Tibial nerve (tissue), 4 donors: ENCODE data around the gene POLR3H. TPM values are rescaled to one million over a fixed set of nuclear protein-coding genes. Genes with fewer than 3 reads are reported as not detected.
A peak's percentile ranks its signal among the peaks of the same experiment; 100 is the strongest.

Experiments
- DNase-seq, 2 donors: peaks; one replicate each; pipeline ENCODE4 v3.0.0-alpha.2; 2019; ENCODE audit warnings: low spot score in 2 of 2
- H3K27ac ChIP-seq, 4 donors: fragments of 200-600 bp; sonication (generic) in 3 of 4; one replicate each; pipeline ENCODE4 v1.5.1; 2017 to 2019; ENCODE audit warnings: mild to moderate bottlenecking in 1 of 4
- H3K27me3 ChIP-seq, 2 donors: fragments of 200-600 bp; sonication (generic) in 1 of 2; one replicate each; pipeline versions ENCODE4 v1.5.1 to v1.6.0; 2017 to 2019
- H3K36me3 ChIP-seq, 3 donors: fragments of 200-600 bp; sonication (generic); one replicate each; pipeline ENCODE4 v1.5.1; 2018 to 2019
- H3K4me1 ChIP-seq, 4 donors: fragments of 200-600 bp; sonication (generic) in 3 of 4; one replicate each; pipeline ENCODE4 v1.5.1; 2017 to 2019
- H3K4me3 ChIP-seq, 4 donors: fragments of 200-600 bp; sonication (generic) in 3 of 4; one replicate each; pipeline ENCODE4 v1.5.1; 2017 to 2019; ENCODE audit warnings: mild to moderate bottlenecking in 1 of 4, moderate library complexity in 1 of 4
- H3K9me3 ChIP-seq, 4 donors: fragments of 200-600 bp; sonication (generic) in 3 of 4; one replicate each; pipeline ENCODE4 v1.5.1; 2017 to 2019
- EP300 ChIP-seq, 2 donors: sonication (generic); formaldehyde crosslinking; IDR thresholded peaks; one replicate each; pipeline ENCODE4 v1.6.1; 2017; ENCODE audit warnings: antibody characterized with exemption in 2 of 2, mild to moderate bottlenecking in 1 of 2
- POLR2A ChIP-seq, 2 donors: fragments of 450-650 bp; IDR thresholded peaks; one replicate each; pipeline ENCODE4 v1.6.1; 2017; ENCODE audit warnings: antibody characterized with exemption in 2 of 2, mild to moderate bottlenecking in 2 of 2, moderate library complexity in 2 of 2
- WGBS, 2 donors: methylation state at CpG; one replicate each; pipeline ENCODE4 v1.1.5; 2018; 5-methylcytosine and 5-hydroxymethylcytosine counted together
- total RNA-seq, 4 donors: library from RNA; depleted of rRNA; stranded (reverse); fragments of >200 nt; gene quantifications; one replicate each; pipeline ENCODE4 v1.1.0, GENCODE V29; 2016
- TF ChIP-seq, protein P1 (sequence below), 5 experiments: fragments of 200-600 bp in 3 of 5; fragments of 450-650 bp in 2 of 5; sonication (generic) in 3 of 5; IDR thresholded peaks; one replicate each; pipeline ENCODE4 v1.5.1; 2016 to 2019; ENCODE audit warnings: antibody characterized with exemption in 5 of 5, mild to moderate bottlenecking in 3 of 5, moderate library complexity in 2 of 5

The POLR3H gene
- total RNA-seq, 4 donors from 2014 or later, result 26.6 to 33.6 (median 27.5) TPM

DNA sequence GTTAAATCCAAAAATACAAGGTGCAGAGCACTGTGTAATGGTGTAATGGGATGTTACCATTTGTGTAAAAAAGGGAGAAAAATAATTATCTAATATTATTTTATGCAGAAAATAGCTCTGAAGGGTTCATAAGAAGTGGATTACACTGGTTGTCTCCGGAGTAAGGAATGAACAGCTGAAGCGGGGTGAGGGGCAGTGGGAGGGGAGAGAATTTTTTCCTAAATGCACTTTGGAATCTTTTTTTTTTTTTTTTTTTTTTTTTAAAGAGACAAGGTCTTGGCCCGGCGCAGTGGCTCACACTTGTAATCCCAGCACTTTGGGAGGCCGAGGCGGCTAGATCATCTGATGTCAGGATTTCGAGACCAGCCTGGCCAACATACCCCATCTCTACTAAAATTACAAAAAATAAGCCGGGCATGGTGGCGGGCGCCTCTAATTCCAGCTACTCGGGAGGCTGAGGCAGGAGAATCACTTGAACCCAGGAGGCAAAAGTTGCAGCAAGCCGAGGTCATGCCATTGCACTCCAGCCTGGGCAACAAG is 6.8 kb upstream of the POLR3H start:
- TF ChIP-seq EP300 (IDR thresholded peaks at IDR 0.05) (no peak), POLR2A (IDR thresholded peaks at IDR 0.05) (no peak)
- TF ChIP-seq, protein P1, sequence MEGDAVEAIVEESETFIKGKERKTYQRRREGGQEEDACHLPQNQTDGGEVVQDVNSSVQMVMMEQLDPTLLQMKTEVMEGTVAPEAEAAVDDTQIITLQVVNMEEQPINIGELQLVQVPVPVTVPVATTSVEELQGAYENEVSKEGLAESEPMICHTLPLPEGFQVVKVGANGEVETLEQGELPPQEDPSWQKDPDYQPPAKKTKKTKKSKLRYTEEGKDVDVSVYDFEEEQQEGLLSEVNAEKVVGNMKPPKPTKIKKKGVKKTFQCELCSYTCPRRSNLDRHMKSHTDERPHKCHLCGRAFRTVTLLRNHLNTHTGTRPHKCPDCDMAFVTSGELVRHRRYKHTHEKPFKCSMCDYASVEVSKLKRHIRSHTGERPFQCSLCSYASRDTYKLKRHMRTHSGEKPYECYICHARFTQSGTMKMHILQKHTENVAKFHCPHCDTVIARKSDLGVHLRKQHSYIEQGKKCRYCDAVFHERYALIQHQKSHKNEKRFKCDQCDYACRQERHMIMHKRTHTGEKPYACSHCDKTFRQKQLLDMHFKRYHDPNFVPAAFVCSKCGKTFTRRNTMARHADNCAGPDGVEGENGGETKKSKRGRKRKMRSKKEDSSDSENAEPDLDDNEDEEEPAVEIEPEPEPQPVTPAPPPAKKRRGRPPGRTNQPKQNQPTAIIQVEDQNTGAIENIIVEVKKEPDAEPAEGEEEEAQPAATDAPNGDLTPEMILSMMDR (IDR thresholded peaks at IDR 0.05), result no peak
- DNase-seq, result no peak
- 67 to 83% methylated on average over 12 of the region's 12 CpGs for WGBS, 2 donors
- H3K27ac ChIP-seq, result no peak overlapping the region
- no peaks in the 10 kb centered on the region for H3K27me3 ChIP-seq
- no peaks in the 10 kb centered on the region for H3K9me3 ChIP-seq
- H3K4me1 ChIP-seq, result no peaks in the 10 kb centered on the region
- H3K36me3 ChIP-seq, result no peaks in the 10 kb centered on the region
- H3K4me3 ChIP-seq, result no peak overlapping the region

- no peaks in the 10 kb centered on the region for H3K36me3 ChIP-seq
- DNase-seq, result no peak
- H3K9me3 ChIP-seq, result no peaks in the 10 kb centered on the region
- WGBS, 2 donors, result 88 to 96% methylated on average over 5 of the region's 5 CpGs
- H3K27me3 ChIP-seq, result no peaks in the 10 kb centered on the region
- H3K4me1 ChIP-seq, result peaks cover 0 to 9% (median 2%) of the 10 kb centered on the region in 4 donors
- no peak overlapping the region for H3K4me3 ChIP-seq
- H3K27ac ChIP-seq, result no peak overlapping the region
- TF ChIP-seq EP300 (IDR thresholded peaks at IDR 0.05) (no peak), POLR2A (IDR thresholded peaks at IDR 0.05) (no peak)
- TF ChIP-seq, protein P1 (IDR thresholded peaks at IDR 0.05), result no peak
Observed at GRCh38 chr22:41548830-41549211, 4.6 kb upstream of the POLR3H start.

- Histone ChIP-seq H3K27ac (peak overlapping the region; percentile 27 to 93 (median 76)), H3K9me3 (no peaks in the 10 kb centered on the region), H3K36me3 (peaks cover 0 to 9% (median 0%) of the 10 kb centered on the region in 3 donors), H3K4me1 (peaks cover 0 to 37% (median 14%) of the 10 kb centered on the region in 4 donors), H3K27me3 (no peaks in the 10 kb centered on the region), H3K4me3 (peak overlapping the region in 3 of 4 donors; percentile 84 to 96 (median 90))
- WGBS, 2 donors, result 19 to 22% methylated on average over 20 to 21 of the region's 21 CpGs
- no peak for TF ChIP-seq POLR2A (IDR thresholded peaks at IDR 0.05)
- TF ChIP-seq EP300 (IDR thresholded peaks at IDR 0.05), result peak; percentile 13 to 47
- TF ChIP-seq, protein P1 (IDR thresholded peaks at IDR 0.05), result no peak
- no peak for DNase-seq
Observed at GRCh38 chr22:41544671-41545476, 604 bp upstream of the POLR3H start.

GRCh38 chr22:41542224-41542623 is 2.0 kb downstream of the POLR3H start:
- H3K9me3 ChIP-seq, result no peaks in the 10 kb centered on the region
- H3K4me3 ChIP-seq, result no peak overlapping the region
- peaks cover 0 to 37% (median 14%) of the 10 kb centered on the region in 4 donors for H3K4me1 ChIP-seq
- no peaks in the 10 kb centered on the region for H3K27me3 ChIP-seq
- H3K36me3 ChIP-seq, result peaks cover 0 to 35% (median 0%) of the 10 kb centered on the region in 3 donors
- TF ChIP-seq EP300 (IDR thresholded peaks at IDR 0.05) (no peak), POLR2A (IDR thresholded peaks at IDR 0.05) (no peak)
- TF ChIP-seq, protein P1 (IDR thresholded peaks at IDR 0.05), result no peak
- WGBS, 2 donors, result 91 to 93% methylated on average over 4 of the region's 4 CpGs
- H3K27ac ChIP-seq, result peak overlapping the region in 1 of 4 donors; percentile 34
- DNase-seq, result no peak

DNA sequence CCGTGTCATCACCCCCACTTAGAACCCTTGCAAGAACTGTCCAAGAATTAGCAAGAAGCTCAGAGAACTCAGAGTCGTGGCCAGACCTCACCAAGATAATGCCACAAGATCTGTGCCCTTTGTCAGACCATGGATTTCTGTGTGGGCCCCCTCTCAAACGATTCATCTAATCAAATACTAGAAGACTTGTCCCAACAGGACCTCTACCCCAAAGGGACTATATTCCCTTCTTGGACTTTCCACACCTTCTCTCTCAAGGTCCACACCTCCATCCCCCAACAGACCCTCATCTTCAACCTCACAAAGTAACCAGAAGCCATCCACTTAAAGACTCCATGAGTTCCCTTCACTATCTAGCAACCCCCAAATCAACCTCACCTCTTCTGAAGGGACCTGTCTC is 2.8 kb downstream of the POLR3H start:
- Histone ChIP-seq H3K9me3 (no peaks in the 10 kb centered on the region), H3K27ac (no peak overlapping the region), H3K4me3 (no peak overlapping the region), H3K4me1 (peaks cover 0 to 37% (median 14%) of the 10 kb centered on the region in 4 donors), H3K27me3 (no peaks in the 10 kb centered on the region), H3K36me3 (peaks cover 0 to 41% (median 0%) of the 10 kb centered on the region in 3 donors)
- no peak for TF ChIP-seq POLR2A (IDR thresholded peaks at IDR 0.05)
- TF ChIP-seq, protein P1 (IDR thresholded peaks at IDR 0.05), result no peak
- TF ChIP-seq EP300 (IDR thresholded peaks at IDR 0.05), result no peak
- DNase-seq, result no peak
- 62 to 77% methylated on average over 3 of the region's 3 CpGs for WGBS, 2 donors
